NCI-H82 treated with DMSO at 0.1 percent for 48 hours (cell line): ENCODE measurements around the gene MAP1A.

Experiments
- DNase-seq: peaks from one replicate; lab custom pipeline; 2025; ENCODE audit not compliant: unreplicated experiment; lab: John Stamatoyannopoulos, UW

The MAP1A gene

DNA sequence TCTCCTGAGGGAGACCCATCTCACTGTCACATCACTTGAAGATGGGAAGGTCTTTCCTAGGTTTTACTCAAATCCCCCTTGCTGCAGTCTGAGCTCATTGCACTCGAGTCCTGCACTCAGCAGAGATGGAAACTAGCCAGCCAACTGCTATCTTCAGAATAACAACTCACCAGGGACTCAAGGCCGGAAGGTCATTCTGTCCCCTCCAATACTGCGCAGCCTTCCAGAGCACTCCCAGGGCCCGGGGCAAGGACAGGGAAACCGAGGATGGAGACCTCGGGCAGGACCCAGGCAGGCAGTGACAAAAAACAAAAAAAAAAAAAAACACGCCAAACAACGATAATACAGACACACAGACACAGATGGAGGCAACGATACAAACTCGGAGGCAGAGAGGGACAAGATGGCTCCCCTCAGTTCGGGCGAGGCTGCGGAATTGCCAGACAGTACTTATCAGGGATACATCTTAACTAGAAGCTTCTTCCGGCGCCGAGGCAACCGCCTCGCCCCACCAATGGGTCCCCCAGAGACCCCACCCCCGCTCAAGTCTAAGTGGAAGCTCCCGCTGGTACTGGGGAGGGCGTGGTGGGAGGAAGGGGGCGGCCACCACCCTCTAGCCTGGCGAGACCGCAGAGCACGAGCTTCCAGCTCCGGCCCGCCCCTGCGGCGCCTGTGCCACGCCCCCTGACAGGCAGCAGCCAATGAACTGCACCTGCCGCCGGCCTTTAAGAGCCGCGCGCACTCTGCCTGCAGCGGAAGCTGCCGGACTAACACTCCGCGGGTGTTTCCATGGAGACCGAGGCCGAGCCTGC lies 7.0 kb upstream of the MAP1A start:
- peak; percentile 87 for DNase-seq

- DNase-seq, result peak; percentile 61
These were observed 6.2 kb upstream of the MAP1A start for GRCh38 chr15:43511012-43511885.

GRCh38 chr15:43513550-43513949 lies 3.9 kb upstream of the MAP1A start:
- no peak for DNase-seq

GRCh38 chr15:43514241-43515057 lies 3.0 kb upstream of the MAP1A start:
- peak; percentile 73 for DNase-seq

DNA sequence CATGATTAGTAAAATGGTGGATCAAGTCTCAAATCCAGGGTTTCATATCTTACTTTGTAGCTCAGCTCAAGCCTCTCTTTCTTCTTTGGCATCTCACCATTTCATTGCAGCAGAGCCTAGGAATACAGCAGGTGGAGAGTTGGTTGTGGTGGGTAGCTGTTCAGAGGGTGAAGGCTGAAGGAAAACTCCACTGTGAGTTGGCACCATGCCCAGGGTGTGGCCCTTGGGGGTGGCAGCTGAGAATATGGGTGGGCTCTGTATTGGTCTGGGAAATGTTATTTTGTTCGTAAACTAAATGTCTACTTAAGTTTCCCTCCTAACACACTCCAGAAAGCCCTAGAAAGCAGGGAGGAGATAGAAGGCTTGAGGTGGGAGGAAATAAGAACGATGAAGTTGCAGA lies 1.7 kb upstream of the MAP1A start:
- no peak for DNase-seq

- DNase-seq, result no peak
These were observed 1.2 kb upstream of the MAP1A start for GRCh38 chr15:43516185-43516584.

DNA sequence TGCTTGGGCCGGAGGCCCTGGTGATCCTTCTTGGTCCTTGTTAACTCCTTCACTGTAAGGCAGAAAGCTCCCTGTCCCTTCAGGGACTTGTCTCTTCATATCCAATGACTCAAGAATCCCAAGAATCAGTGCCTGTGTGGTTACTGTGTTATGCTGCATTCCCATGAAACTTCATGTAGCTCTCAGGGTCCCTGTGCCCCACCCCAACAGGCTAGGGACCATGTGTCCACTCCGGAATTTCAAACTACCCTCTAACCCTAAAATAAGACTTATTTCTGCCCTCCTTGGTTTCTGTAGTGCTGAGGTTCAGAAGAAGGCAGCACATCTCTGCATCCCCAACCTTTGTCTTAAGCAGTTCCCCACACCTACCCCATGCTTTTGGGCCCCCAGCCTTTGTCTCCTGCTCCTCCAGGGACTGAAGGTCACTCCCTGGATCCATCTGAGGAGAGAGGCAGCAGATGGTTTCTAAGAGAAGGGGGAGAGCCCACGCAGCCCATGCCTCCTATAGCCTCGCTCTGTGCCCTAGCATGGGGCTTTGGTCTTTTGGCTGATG lies 531 bp upstream of the MAP1A start:
- DNase-seq, result peak; percentile 71

GRCh38 chr15:43518197-43518761 lies 871 bp downstream of the MAP1A start:
- peak; percentile 57 for DNase-seq

GRCh38 chr15:43519196-43519595 lies 1.8 kb downstream of the MAP1A start:
- DNase-seq, result no peak

- no peak for DNase-seq
These were observed 2.7 kb downstream of the MAP1A start for GRCh38 chr15:43520138-43520537.

DNA sequence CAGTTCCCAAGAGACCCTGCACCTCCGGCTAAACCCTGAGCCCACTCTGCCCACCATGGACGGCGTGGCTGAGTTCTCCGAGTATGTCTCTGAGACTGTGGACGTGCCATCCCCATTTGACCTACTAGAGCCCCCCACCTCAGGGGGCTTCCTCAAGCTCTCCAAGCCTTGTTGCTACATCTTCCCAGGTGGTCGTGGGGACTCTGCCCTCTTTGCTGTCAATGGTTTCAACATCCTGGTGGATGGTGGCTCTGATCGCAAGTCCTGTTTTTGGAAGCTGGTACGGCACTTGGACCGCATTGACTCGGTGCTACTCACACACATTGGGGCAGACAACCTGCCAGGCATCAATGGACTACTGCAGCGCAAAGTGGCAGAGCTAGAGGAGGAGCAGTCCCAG lies 4.0 kb downstream of the MAP1A start:
- no peak for DNase-seq

DNA sequence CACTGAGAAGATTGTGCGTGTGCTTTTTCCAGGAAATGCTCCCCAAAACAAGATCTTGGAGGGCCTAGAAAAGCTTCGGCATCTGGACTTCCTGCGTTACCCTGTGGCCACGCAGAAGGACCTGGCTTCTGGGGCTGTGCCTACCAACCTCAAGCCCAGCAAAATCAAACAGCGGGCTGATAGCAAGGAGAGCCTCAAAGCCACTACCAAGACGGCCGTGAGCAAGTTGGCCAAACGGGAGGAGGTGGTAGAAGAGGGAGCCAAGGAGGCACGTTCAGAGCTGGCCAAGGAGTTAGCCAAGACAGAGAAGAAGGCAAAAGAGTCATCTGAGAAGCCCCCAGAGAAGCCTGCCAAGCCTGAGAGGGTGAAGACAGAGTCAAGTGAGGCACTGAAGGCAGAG lies 4.8 kb downstream of the MAP1A start:
- no peak for DNase-seq

DNA sequence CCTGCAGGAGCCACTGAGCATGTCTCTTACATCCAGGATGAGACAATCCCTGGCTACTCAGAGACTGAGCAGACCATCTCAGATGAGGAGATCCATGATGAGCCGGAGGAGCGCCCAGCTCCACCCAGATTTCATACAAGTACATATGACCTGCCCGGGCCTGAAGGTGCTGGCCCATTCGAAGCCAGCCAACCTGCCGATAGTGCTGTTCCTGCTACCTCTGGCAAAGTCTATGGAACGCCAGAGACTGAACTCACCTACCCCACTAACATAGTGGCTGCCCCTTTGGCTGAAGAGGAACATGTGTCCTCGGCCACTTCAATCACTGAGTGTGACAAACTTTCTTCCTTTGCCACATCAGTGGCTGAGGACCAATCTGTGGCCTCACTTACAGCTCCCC lies 6.2 kb downstream of the MAP1A start:
- no peak for DNase-seq

GRCh38 chr15:43524254-43524845 lies 6.9 kb downstream of the MAP1A start:
- no peak for DNase-seq

DNA sequence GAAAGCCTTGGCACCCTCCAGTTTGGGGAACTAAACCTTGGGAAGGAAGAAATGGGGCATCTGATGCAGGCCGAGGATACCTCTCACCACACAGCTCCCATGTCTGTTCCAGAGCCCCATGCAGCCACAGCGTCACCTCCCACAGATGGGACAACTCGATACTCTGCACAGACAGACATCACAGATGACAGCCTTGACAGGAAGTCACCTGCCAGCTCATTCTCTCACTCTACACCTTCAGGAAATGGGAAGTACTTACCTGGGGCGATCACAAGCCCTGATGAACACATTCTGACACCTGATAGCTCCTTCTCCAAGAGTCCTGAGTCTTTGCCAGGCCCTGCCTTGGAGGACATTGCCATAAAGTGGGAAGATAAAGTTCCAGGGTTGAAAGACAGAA lies 7.7 kb downstream of the MAP1A start:
- no peak for DNase-seq

GRCh38 chr15:43526261-43526930 lies 9.0 kb downstream of the MAP1A start:
- DNase-seq, result no peak

- DNase-seq, result no peak
These were observed 9.8 kb downstream of the MAP1A start for GRCh38 chr15:43527016-43527801.

GRCh38 chr15:43527802-43528541 lies 10.6 kb downstream of the MAP1A start:
- no peak for DNase-seq
